Vagina (tissue), 2 donors: ENCODE results near the gene HPF1. TPM values are rescaled to one million over a fixed set of nuclear protein-coding genes. Genes with fewer than 3 reads are reported as not detected.
"Not testable (repeated sequence)": the region's sequence is repeated elsewhere in the genome, so short reads cannot be mapped to it uniquely, and the experiment has no call there.

Experiments used
- DNase-seq, 2 donors: peaks; one replicate each; pipeline ENCODE4 v3.0.0-alpha.2; 2017; ENCODE audit errors: extremely low spot score in 2 of 2
- H3K27ac ChIP-seq: fragments of 200-600 bp; sonication (generic); one replicate; pipeline ENCODE4 v1.5.1; 2019
- H3K27me3 ChIP-seq: fragments of 200-600 bp; sonication (generic); one replicate; pipeline ENCODE4 v1.5.1; 2019
- H3K36me3 ChIP-seq, 2 donors: fragments of 200-600 bp; sonication (generic); one replicate each; pipeline ENCODE4 v1.5.1; 2017 to 2019
- H3K4me1 ChIP-seq: fragments of 200-600 bp; sonication (generic); one replicate; pipeline ENCODE4 v1.5.1; 2019
- H3K4me3 ChIP-seq, 2 donors: fragments of 200-600 bp; sonication (generic); 1 replicate in 1 of 2; 2 replicates in 1 of 2; pipeline ENCODE4 v1.5.1; 2016 to 2019
- H3K9me3 ChIP-seq: fragments of 200-600 bp; sonication (generic); one replicate; pipeline ENCODE4 v1.5.1; 2019
- POLR2A ChIP-seq, 2 donors: fragments of 450-650 bp; IDR thresholded peaks; one replicate each; pipeline ENCODE4 v1.6.1; 2017; ENCODE audit warnings: antibody characterized with exemption in 2 of 2, mild to moderate bottlenecking in 2 of 2, moderate library complexity in 2 of 2
- POLR2AphosphoS5 ChIP-seq, 2 donors: sonication (generic); formaldehyde crosslinking; IDR thresholded peaks; one replicate each; pipeline ENCODE4 v1.9.0; 2017; ENCODE audit warnings: antibody characterized with exemption in 2 of 2, mild to moderate bottlenecking in 2 of 2, low read depth in 1 of 2; ENCODE audit not compliant: insufficient read depth in 1 of 2
- intact Hi-C: fragments of 100-400 bp; cut with DNase I; formaldehyde crosslinking; loops from one replicate; pipeline ENCODE4 v1.15.1; 2023
- total RNA-seq: library from RNA; depleted of rRNA; stranded (reverse); fragments of >200 nt; gene quantifications from one replicate; pipeline ENCODE4 v1.2.3, GENCODE V29; 2016
- TF ChIP-seq, protein P1 (sequence below), 3 experiments: fragments of 450-650 bp in 2 of 3; fragments of 200-600 bp in 1 of 3; sonication (generic) in 1 of 3; IDR thresholded peaks; one replicate each; pipeline ENCODE4 v1.5.1; 2017 to 2019; ENCODE audit warnings: antibody characterized with exemption in 3 of 3, mild to moderate bottlenecking in 2 of 3, moderate library complexity in 2 of 3

Gene HPF1
- total RNA-seq, 1 donor from 2014 or later: 15.2 TPM

- Histone ChIP-seq H3K27me3 (no peaks in the 10 kb centered on the region), H3K9me3 (no peaks in the 10 kb centered on the region), H3K27ac (no peak overlapping the region), H3K4me1 (peaks cover 5% of the 10 kb centered on the region), H3K36me3 (peaks cover 0 to 6% of the 10 kb centered on the region in 2 donors), H3K4me3 (no peak overlapping the region)
- intact Hi-C loops: no loop called here
- TF ChIP-seq POLR2A (IDR thresholded peaks at IDR 0.05) (no peak), POLR2AphosphoS5 (IDR thresholded peaks at IDR 0.05; ENCODE audit: insufficient read depth in 1 of 2, low read depth in 1 of 2) (no peak)
- TF ChIP-seq, protein P1, sequence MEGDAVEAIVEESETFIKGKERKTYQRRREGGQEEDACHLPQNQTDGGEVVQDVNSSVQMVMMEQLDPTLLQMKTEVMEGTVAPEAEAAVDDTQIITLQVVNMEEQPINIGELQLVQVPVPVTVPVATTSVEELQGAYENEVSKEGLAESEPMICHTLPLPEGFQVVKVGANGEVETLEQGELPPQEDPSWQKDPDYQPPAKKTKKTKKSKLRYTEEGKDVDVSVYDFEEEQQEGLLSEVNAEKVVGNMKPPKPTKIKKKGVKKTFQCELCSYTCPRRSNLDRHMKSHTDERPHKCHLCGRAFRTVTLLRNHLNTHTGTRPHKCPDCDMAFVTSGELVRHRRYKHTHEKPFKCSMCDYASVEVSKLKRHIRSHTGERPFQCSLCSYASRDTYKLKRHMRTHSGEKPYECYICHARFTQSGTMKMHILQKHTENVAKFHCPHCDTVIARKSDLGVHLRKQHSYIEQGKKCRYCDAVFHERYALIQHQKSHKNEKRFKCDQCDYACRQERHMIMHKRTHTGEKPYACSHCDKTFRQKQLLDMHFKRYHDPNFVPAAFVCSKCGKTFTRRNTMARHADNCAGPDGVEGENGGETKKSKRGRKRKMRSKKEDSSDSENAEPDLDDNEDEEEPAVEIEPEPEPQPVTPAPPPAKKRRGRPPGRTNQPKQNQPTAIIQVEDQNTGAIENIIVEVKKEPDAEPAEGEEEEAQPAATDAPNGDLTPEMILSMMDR (IDR thresholded peaks at IDR 0.05): no peak
- DNase-seq: no peak
These were observed 12.5 kb downstream of the HPF1 start for GRCh38 chr4:169745291-169745690.

GRCh38 chr4:169744601-169745000 is 13.1 kb downstream of the HPF1 start:
- Histone ChIP-seq H3K9me3 (no peaks in the 10 kb centered on the region), H3K27me3 (no peaks in the 10 kb centered on the region), H3K4me3 (no peak overlapping the region), H3K36me3 (peaks cover 0 to 5% of the 10 kb centered on the region in 2 donors), H3K4me1 (peaks cover 5% of the 10 kb centered on the region), H3K27ac (no peak overlapping the region)
- DNase-seq: no peak
- TF ChIP-seq POLR2AphosphoS5 (IDR thresholded peaks at IDR 0.05; ENCODE audit: insufficient read depth in 1 of 2, low read depth in 1 of 2) (no peak), POLR2A (IDR thresholded peaks at IDR 0.05) (no peak)
- TF ChIP-seq, protein P1 (IDR thresholded peaks at IDR 0.05): no peak
- intact Hi-C loops: no loop called here

GRCh38 chr4:169741569-169741968 is 16.2 kb downstream of the HPF1 start:
- no peaks in the 10 kb centered on the region for H3K9me3 ChIP-seq
- H3K4me1 ChIP-seq: peaks cover 5% of the 10 kb centered on the region
- H3K27me3 ChIP-seq: no peaks in the 10 kb centered on the region
- intact Hi-C loops: no loop called here
- no peak for DNase-seq
- no peak overlapping the region for H3K27ac ChIP-seq
- H3K4me3 ChIP-seq: no peak overlapping the region
- no peak for TF ChIP-seq POLR2AphosphoS5 (IDR thresholded peaks at IDR 0.05; ENCODE audit: insufficient read depth in 1 of 2, low read depth in 1 of 2)
- TF ChIP-seq, protein P1 (IDR thresholded peaks at IDR 0.05): no peak
- TF ChIP-seq POLR2A (IDR thresholded peaks at IDR 0.05): no peak
- peaks cover 0 to 5% of the 10 kb centered on the region in 2 donors for H3K36me3 ChIP-seq

- H3K9me3 ChIP-seq, H3K36me3 ChIP-seq, DNase-seq, H3K27me3 ChIP-seq, intact Hi-C loops, H3K4me1 ChIP-seq, H3K4me3 ChIP-seq, H3K27ac ChIP-seq: not testable (repeated sequence)
These were observed 19.1 kb downstream of the HPF1 start for GRCh38 chr4:169738604-169739003.

GRCh38 chr4:169730564-169730963 is 27.2 kb downstream of the HPF1 start:
- intact Hi-C loops: no loop called here
- no peak overlapping the region for H3K27ac ChIP-seq
- H3K4me1 ChIP-seq: no peaks in the 10 kb centered on the region
- H3K36me3 ChIP-seq: peaks cover 0 to 23% of the 10 kb centered on the region in 2 donors
- no peak overlapping the region for H3K4me3 ChIP-seq
- no peaks in the 10 kb centered on the region for H3K9me3 ChIP-seq
- no peaks in the 10 kb centered on the region for H3K27me3 ChIP-seq
- no peak for DNase-seq
- TF ChIP-seq POLR2AphosphoS5 (IDR thresholded peaks at IDR 0.05; ENCODE audit: insufficient read depth in 1 of 2, low read depth in 1 of 2): no peak
- no peak for TF ChIP-seq POLR2A (IDR thresholded peaks at IDR 0.05)
- TF ChIP-seq, protein P1 (IDR thresholded peaks at IDR 0.05): no peak

- H3K4me3 ChIP-seq: no peak overlapping the region
- intact Hi-C loops: no loop called here
- no peak for DNase-seq
- H3K36me3 ChIP-seq: peaks cover 0 to 23% of the 10 kb centered on the region in 2 donors
- no peak for TF ChIP-seq POLR2AphosphoS5 (IDR thresholded peaks at IDR 0.05; ENCODE audit: insufficient read depth in 1 of 2, low read depth in 1 of 2)
- TF ChIP-seq, protein P1 (IDR thresholded peaks at IDR 0.05): no peak
- no peak for TF ChIP-seq POLR2A (IDR thresholded peaks at IDR 0.05)
- no peaks in the 10 kb centered on the region for H3K4me1 ChIP-seq
- no peaks in the 10 kb centered on the region for H3K9me3 ChIP-seq
- no peaks in the 10 kb centered on the region for H3K27me3 ChIP-seq
- no peak overlapping the region for H3K27ac ChIP-seq
These were observed 30.1 kb downstream of the HPF1 start for GRCh38 chr4:169727616-169728015.
